Endometrial microvascular endothelial cells (primary cell): ENCODE results near the gene VEZF1. TPM values are rescaled to one million over a fixed set of nuclear protein-coding genes. Genes with fewer than 3 reads are reported as not detected.

Source experiments
- in situ Hi-C: cut with HindIII; loops from 2 replicates; pipeline ENCODE4 v1.10.0; 2017; ENCODE audit warnings: low sequenced_read_pairs, low pct_unique_long_range_greater_than_20kb; ENCODE audit errors: inconsistent ontology term
- total RNA-seq: library from RNA; depleted of rRNA; stranded (reverse); fragments of >200 nt; gene quantifications from one replicate; pipeline ENCODE4 v1.2.3, GENCODE V29; 2015; ENCODE audit errors: inconsistent ontology term

Gene VEZF1
- 44.7 TPM for total RNA-seq

GRCh38 chr17:57987581-57988300, at the start of gene VEZF1:
Gene VEZF1 (minus strand): TSS chr17:57988254. CDS start chr17:57988111, 143 bp downstream.
- in situ Hi-C loops: no loop called here

GRCh38 chr17:58032691-58033415, 44.8 kb upstream of the VEZF1 start:
- in situ Hi-C loops: no loop called here

- in situ Hi-C loops: no loop called here
Measured at GRCh38 chr17:58028578-58028977, 40.5 kb upstream of the VEZF1 start.

GRCh38 chr17:58020401-58020800, 32.3 kb upstream of the VEZF1 start:
- in situ Hi-C loops: no loop called here

GRCh38 chr17:58019521-58019920, 31.5 kb upstream of the VEZF1 start:
- in situ Hi-C loops: no loop called here

- in situ Hi-C loops: no loop called here
Measured at GRCh38 chr17:58019039-58019438, 31.0 kb upstream of the VEZF1 start.

- in situ Hi-C loops: no loop called here
Measured at GRCh38 chr17:58010067-58010799, 22.2 kb upstream of the VEZF1 start.

- in situ Hi-C loops: no loop called here
Measured at GRCh38 chr17:58007781-58008706, 20.0 kb upstream of the VEZF1 start.

- in situ Hi-C loops: no loop called here
Measured at GRCh38 chr17:58006924-58007780, 19.1 kb upstream of the VEZF1 start, which contains the start of gene SRSF1. Gene SRSF1 (minus strand): TSS chr17:58007246. CDS start chr17:58007137, 109 bp downstream.

GRCh38 chr17:58006560-58006923, 18.5 kb upstream of the VEZF1 start:
- in situ Hi-C loops: no loop called here

GRCh38 chr17:58005728-58006559, 17.9 kb upstream of the VEZF1 start:
- in situ Hi-C loops: no loop called here

GRCh38 chr17:58005031-58005727, 17.1 kb upstream of the VEZF1 start:
- in situ Hi-C loops: no loop called here

GRCh38 chr17:58004060-58004459, 16.0 kb upstream of the VEZF1 start:
- in situ Hi-C loops: no loop called here

- in situ Hi-C loops: no loop called here
Measured at GRCh38 chr17:58002973-58003372, 14.9 kb upstream of the VEZF1 start.

GRCh38 chr17:58002154-58002948, 14.3 kb upstream of the VEZF1 start:
- in situ Hi-C loops: no loop called here
